GM21786 (cell line): Measurements from ENCODE around the gene PRSS50.

Source experiments
- ATAC-seq: cut with Tn5 transposase; IDR thresholded peaks from one replicate; pipeline ENCODE4 v1.9.1; 2021; ENCODE audit not compliant: unreplicated experiment

The PRSS50 gene

DNA sequence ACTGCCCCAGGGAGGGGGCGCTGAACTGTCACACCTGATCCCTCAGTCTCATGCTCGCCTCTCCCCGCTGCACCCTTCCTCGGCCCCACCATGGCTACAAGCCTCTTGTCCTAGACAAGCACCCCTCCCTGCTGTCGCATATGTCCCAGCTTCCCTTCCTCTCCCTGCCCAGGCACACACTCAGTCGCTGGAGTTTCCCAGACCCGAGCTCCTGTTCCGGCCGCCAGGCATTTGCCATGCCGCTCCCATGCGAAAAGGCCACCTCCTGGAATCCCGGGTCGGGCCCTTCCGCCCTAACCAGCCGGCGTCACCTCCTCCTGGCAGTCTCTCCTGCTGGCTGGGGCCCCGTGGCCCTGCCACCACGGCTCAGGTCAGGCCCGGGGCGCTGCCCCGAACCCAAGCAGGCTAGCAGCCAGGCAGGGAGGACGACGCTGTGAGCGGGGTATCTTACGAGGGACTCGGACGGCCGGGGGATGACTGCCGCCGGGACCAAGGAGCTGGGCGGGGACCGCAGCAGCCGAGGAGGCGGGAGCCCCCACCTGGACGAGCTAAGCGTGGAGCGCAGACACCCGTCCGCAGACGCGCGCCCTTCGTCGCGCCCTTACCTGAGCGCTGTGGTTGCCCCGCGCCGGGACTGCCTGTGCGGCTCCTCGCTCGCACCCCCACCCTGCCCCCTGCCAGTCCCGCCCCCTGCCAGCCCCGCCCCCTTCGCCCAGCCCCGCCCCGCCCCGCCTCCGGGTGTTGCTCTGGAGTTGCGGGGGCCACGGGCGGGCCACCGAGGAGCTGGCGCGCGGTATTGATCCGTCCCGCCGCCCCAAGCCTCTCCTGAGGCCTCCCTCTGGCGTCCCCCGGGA is 24.4 kb downstream of the PRSS50 start, which contains the start of gene ALS2CL:
Gene ALS2CL, minus strand, starts transcription at position 642 of the 854 bp plus-strand sequence. CDS start 4,239 bp downstream, outside the sequence.
- no peak for ATAC-seq

DNA sequence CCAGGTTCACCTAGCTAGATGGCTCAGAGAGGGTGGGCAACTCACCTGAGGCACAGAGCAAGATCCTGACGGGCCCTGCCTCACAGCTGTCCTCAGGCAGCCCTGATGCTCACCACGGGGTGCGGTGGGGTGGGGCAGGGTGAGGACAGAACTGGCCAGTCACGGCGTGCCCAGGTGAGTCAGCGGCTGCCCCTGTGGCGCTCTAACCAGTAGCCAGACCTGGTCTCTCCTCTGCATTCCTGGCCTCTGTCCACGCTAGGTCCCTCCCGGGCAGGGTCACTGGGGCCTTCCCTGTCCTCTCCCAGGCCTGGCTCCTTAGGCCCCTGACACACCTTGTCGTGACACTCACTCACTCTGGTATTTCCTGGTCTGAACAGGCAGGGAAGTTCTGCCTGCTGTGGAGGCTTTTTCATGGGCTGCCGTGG is 25.1 kb downstream of the PRSS50 start:
- ATAC-seq: no peak

DNA sequence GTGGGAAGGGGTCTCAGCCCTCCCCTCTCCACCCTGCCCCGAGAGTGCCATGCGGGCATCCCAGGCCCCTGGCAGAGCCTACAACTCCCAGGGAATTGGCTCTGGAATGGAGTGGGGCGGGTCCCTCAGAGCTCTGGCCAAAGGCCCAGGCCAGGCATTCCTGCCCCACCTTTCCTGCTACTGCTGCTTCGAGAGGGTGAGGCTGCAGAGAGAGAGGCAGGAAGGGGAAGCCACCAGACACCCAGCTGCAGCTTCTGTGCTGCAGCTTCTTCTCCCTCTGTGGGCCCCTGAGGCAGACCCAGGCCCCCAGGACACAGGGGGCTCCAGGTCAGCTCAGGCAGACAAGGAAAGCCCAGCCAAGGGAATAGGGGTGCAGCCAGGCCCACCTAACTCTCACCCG is 26.9 kb downstream of the PRSS50 start:
- ATAC-seq: no peak

DNA sequence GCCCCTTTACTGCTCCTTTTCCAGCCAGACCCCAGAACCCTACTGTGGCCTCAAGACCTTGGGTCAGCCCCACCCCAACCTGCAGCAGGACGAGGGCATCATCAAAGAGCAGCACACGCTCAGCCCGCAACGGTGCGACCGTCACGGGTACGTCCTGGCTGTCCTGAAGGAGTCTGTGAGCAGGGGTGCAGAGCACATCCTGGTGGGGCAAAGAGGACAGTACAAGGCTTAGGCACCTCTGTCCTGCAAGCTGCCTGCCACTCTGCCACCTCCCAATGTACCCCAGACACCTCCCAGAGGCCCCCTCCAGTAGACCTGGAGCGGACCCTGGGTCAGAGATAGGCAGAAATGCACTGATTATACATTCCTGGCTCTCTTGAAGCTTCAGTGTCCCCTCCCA is 32.2 kb downstream of the PRSS50 start:
- ATAC-seq: no peak

DNA sequence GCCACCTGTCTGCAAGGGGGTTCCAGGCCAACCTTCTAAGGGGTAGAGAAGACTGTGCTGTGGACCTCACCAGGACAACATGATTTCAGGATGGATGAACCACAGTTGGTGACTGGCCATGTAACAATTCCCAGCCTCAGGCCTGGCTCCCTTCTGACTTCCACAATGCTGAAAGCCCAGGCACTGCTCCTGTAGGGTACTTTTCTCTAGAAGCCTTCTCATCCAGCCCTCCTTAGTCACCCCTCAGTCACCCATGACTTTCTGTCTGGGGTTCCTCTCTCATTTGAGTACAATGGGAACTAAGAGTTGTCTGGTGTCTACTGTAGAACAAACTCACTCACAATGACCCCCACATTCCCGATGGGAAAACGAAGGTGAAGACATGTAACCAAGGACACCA is 32.8 kb downstream of the PRSS50 start:
- no peak for ATAC-seq

DNA sequence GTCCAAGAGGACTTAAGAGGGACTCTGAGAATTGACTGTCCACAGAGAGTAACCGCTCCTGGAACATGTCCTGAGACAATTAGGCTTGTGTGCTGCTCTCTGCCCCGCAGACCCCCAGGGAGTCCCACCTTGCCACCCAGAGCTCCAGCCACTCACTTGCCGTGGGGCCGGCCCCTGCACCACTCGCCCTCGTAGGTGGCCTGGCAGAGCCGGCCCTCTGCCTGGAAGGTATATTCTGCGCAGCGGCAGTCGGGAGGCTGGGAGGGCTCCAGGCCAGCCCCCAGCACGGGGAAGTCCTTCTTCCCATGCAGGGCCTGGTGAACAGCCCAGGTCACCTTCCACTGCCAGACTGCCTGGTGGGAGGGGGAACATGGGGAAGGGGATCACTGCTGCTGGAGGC is 34.7 kb downstream of the PRSS50 start:
- no peak for ATAC-seq

DNA sequence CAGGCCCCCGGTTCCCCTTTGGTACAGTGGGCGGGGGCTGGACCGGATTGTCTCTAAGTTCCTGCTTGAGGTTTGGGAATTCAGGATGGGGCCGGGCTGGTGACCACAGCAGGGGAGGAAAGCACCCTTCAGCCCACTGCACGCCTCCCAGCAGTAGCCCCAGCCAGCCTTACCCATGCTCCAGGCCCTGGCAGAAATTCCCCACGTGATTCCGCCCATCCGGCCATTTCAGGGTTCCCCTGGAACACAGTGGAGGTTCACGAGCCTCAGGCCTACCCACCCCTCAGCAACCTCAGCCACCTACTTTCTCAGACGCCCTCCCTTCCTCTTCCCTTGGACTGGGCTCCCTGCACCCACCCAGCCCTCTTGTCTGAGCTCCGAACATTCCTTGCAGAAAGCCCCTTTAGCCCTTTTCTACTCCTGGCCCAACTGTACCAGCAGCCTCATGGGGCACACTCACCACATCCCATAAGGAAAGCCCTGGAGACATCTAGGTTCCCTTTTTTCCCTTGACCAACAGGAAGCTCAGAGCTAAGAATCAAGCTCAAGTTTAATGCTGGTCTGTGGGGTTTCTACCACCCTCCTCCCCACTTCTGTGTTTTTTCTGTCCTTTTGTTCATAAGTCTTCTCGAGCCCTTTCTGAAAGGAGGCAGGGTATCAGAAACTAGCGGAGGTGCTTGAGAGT is 35.7 kb downstream of the PRSS50 start:
- ATAC-seq: no peak

DNA sequence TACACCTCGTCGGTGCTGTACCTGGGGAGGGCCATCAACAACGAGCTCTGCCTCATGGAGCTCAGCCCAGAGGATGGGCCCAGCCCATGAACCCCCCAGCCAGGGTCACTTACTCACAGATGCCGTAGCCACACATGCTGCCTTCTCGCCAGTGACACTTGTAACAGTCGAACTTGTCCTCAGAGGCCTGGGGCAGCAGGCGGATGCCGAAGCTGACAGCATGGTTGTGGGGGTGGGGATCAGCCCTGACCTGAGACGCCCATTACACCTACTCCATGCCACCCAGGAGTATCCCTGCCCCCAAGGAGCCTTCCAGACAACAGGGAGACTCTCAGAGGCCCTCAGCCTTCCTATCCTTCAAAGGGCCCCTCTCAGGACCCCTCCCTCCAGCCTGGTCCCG is 36.3 kb downstream of the PRSS50 start:
- no peak for ATAC-seq

DNA sequence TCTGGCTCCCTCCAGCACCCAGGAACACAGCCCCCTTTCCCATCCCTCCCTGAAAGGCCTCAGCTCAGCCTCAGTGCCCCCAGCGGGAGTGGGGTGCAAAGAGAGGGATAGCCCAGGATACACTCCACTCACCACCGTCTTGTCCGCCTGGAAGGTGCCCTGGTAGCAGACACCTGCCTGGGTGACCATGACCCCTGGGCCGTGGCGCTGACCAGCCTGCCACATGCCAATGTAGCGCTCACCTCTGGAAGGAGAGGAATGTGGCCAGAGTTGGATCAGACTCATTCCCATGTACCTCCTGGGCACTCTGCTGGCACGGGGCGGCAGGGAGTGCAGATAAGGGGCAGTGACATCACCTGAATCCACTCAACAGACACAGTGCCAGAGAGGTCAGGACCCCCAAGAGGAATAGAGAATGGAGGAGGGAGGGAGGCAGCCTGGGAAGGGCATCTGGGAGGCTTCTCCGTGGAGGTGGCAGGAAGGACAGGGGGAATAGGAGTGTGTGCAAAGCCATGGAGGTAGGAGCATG is 37.3 kb downstream of the PRSS50 start:
- no peak for ATAC-seq

DNA sequence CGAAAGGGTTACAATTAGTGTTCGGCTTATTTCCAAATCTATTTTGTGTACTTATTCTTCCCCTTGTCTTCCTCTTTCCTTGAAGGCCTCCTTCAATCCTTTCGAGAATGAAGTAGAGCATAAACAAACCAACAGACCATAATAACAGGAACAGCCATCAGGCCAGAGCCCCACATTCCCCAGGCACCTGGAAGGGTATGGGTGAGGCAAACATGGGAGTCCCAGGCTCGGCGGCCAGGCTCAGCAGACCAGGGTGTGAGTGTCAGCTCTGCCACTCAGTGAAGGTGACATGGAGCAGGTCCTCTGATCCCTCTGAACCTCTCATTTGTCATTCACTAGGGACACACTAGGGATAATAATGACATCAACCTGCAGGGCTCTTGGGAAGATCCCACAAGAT is 38.0 kb downstream of the PRSS50 start:
- no peak for ATAC-seq

DNA sequence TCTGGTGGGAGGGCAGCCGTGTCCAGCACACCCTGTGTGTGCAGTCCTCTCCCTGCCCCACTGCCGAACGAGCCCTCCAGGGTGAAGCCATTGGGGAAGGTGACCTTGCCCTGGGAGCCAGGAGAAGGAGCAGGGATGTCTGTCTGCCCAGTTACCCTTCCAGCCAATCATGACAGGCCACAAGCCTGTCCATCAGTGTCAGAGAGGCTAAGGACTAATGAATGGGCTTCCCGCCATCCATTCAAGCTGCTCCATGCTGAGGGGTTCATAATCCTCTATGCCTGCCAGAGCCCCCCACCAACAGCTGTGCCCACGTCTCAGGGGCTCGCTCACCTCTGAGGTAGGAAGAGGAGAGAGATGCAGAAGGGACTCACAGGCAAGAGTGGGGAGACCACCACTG is 39.4 kb downstream of the PRSS50 start:
- no peak for ATAC-seq

DNA sequence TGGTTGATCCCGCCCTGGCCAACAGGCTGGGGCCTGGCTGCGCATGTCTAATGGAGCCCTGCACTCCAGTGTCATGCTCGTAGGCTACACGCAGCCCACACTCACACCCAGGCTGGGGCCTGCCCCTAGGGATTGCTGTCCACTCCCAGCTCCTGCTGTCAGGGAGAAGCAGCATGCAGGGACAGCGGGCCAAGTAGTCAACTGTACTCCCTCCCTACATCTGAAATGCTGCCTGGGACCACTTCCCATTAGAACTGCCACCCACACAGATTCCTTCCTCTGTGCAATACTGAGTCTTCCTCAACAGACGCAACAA is 40.3 kb downstream of the PRSS50 start:
- ATAC-seq: no peak

DNA sequence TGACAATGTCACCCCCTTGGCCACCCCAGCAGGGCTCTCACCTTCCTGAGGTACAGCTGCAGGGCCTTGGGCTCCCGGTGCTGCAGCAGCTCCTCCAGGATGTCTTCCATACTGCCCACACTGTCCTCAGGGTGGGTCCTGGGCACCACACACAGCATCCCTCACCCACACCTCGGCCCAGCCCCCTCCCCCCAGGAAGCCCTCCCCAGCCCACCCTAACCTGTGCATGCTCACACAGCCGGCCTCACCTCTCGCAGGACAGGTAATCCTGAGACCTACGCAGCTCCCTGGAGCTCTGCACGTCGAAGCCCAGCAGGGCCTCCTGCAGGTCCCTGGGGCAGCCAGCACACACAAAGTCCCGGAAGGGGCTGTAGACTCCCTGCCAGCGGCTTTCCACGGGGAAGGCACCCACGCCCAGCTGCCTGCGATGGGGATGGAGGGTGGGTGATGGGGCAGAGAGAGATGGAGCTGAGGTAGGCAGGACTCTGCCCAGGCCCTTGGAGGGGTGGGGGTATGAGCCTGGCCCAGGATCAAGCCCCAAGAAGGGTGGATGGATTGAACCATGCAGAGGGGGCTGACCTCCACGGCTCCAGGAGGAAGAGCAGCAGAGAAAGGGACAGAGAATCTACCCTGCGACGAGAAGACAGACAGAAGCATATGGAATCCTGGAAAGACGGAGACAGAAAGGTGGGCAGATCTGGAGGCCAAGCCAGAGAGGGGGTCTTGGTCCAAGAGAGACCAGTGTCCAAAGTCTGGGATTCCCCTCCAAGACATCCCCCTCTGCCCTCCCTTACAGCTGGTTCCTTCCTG is 40.9 kb downstream of the PRSS50 start:
- no peak for ATAC-seq

DNA sequence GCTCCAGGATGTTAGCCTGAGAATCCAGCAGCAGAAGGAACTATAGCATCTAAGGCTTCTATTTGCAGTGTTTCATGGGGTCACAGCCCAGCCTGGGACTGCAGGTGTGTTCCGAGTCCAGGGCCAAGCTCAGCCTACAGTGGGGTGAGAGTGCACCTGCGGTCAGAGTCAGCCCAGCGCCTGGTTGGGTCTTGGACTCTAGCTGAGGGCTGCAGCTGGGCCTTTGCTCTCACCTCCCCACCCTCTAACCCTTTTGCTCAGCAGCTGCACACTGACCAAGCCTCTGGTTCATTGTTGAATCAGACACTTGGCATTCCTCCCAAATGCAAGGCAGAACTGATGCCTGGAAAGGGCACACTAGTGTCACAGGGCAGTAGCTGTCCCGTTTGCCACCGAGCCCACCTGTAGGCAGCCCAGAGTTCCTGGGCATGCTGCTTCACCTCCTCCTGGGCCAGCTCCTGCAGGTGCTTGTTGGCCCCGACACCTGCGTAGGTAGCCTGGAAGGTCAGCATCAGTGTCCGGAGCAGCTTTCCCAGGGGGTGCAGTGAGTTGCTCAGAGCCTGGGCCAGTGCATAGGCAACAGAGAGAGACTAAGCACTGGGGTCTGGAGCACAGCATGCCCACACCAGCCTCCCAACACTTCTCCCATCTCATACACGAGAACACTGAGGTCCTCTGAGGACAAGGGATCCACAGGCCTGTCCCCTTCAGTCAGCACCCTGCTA is 41.7 kb downstream of the PRSS50 start:
- no peak for ATAC-seq

DNA sequence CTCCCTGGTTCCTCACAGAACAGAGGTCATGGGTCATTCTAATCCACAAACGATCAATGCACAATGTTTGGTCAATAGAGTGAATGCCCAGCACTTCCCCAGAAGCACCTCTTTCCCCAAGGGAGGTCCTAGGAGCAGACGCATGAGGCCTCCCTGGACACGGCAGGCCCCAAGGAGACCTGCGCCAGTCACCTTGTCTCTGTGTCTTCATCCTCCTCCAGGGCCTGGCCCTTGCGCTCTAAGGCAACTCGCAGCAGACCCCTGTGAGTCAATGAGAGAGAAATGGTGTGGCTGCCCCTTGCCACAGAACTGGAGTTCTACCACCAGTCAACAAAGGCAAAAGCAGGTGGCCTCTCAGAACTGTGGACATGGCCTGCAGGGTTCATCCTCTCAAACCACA is 42.2 kb downstream of the PRSS50 start:
- no peak for ATAC-seq

DNA sequence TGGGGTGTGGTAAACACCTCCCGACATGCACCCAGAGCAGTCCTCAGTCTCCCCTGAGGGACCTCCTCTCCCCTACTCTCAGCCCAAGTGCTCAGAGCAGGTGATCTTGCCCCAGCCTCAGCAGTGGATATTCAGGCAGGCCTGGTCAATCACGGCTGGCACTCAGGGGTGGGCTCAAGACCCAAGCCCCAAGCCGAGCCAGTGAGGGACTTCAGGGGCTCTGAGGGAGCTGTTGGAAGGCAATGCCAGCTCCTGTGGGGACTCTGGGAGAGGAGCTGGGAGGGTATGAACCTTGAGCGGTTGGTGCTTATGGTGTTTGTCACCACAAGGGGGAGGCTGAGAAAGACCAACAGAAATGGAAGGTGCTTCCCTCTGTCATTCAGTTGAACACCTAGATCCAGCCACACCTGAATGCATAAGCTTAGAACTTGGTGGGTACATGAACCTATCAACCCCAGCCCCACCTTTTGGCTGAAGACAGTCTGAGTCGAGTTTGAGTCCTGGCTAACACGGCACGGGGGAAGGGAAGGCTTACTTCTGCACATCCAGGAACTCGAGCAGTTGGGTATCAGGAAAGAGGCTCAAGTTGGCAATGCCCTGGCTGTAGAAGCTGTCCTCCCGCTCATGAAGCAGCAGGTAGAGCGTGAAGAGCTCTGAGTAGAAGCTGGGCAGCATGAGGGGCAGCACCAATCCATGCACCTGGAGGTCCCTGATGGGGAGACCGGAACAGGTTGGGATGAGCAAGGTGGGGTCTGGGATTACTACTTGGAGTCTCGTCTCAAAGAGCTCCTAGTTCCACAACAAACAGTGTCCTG is 43.4 kb downstream of the PRSS50 start:
- no peak for ATAC-seq

DNA sequence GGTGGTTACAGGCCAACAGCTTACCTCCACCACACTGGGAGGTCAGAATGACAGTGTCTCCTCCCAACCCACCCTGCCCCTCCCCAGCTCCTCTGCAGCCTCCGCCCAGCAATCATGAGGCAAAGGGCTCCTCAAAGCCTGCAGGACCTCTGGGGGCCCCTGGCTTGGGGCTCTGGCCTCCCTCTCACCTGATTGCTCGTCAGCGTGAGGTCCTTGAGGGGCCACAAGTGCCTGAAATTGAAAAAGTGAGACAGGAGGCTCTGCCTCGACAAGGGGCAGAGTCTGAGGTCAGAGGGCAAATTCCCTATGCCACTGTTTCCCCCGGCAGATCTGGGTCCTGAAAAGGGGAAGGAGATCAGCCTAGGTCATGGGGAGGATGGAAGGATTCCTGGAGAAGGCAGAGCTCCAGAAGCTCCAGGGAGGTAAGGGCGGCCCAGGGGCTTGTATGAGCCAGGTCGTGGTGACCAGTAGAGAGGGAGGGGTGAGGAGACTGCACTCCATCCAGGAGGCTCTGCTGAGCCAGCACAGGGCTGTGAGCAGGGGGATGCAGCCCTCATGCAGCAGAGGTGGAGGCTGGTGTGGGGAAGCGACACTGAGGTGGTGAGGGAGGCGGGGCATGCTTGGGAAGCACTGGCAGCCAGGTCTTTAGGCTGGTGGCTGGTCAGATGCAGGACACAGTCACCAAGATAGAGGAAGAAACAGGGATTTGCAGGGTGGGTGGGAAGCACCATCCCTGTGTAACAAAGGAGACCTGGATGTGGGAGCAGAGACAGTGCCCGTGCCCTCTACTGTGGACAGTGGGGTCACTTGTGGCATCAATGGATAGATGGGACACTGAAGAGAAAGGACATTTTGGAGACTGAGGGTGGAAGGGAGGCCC is 44.3 kb downstream of the PRSS50 start:
- ATAC-seq: no peak

DNA sequence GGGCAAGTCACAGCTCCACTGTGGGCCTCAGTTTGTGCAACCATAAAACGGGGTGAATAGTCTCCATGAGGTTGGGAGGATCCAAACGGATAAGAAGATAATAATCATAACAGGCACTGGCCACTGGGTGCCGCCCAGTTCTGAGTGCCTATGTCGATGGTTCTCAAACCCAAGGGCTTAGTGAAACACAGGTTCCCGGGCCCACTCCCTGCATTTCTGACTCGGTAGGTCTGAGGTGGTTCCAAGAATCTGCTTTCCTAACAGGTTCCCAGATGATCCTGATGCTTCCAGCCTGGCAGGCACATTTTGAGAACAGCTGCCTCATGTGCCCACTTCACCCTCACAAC is 45.3 kb downstream of the PRSS50 start:
- no peak for ATAC-seq
